Right lobe of liver (tissue), 6 donors: ENCODE data around the gene PPM1B. TPM values are rescaled to one million over a fixed set of nuclear protein-coding genes. Genes with fewer than 3 reads are reported as not detected.

Experiments
- ATAC-seq, 4 donors: fragments of 200-7000 bp; cut with Tn5 transposase; one replicate each; pipeline ENCODE4 v1.9.1; 2020; ENCODE audit warnings: mild to moderate bottlenecking in 4 of 4, moderate library complexity in 4 of 4
- DNase-seq, 3 donors: peaks; one replicate each; pipeline ENCODE4 v3.0.0-alpha.2; 2020
- H3K27ac ChIP-seq, 3 donors: fragments of 200-600 bp; one replicate each; pipeline ENCODE4 v1.8.0; 2022
- H3K27me3 ChIP-seq, 2 donors: fragments of 200-600 bp; one replicate each; pipeline ENCODE4 v1.8.0; 2022
- H3K36me3 ChIP-seq, 4 donors: fragments of 200-600 bp; sonication (generic) in 1 of 4; one replicate each; pipeline versions ENCODE4 v1.5.1 to v1.8.0; 2017 to 2022; ENCODE audit warnings: control low read depth in 1 of 4
- H3K4me1 ChIP-seq, 4 donors: fragments of 200-600 bp; sonication (generic) in 1 of 4; one replicate each; pipeline versions ENCODE4 v1.5.1 to v1.8.0; 2017 to 2022; ENCODE audit warnings: control low read depth in 1 of 4
- H3K4me3 ChIP-seq, 3 donors: fragments of 200-600 bp; one replicate each; pipeline ENCODE4 v1.8.0; 2022
- H3K9me3 ChIP-seq, 4 donors: fragments of 200-600 bp; sonication (generic) in 1 of 4; one replicate each; pipeline versions ENCODE4 v1.5.1 to v1.8.0; 2017 to 2022; ENCODE audit warnings: control low read depth in 1 of 4
- POLR2A ChIP-seq: fragments of 450-650 bp; IDR thresholded peaks from one replicate; pipeline ENCODE4 v1.6.1; 2017; ENCODE audit warnings: antibody characterized with exemption, mild to moderate bottlenecking
- WGBS: methylation state at CpG from one replicate; pipeline ENCODE4 v1.1.6; 2018; ENCODE audit warnings: low coverage, low lambda C conversion rate; ENCODE audit not compliant: insufficient coverage; ENCODE audit errors: missing lambda C conversion rate; 5-methylcytosine and 5-hydroxymethylcytosine counted together
- intact Hi-C, 2 donors: fragments of 100-400 bp; cut with DNase I; formaldehyde crosslinking; loops; one replicate each; pipeline versions ENCODE4 v1.11.2 to v1.14.1; 2022
- long read RNA-seq: library from polyadenylated mRNA; unstranded; transcript quantifications from one replicate; pipeline ENCODE4 v2.0.0, GENCODE V29; 2019
- total RNA-seq, 6 experiments: library from RNA; depleted of rRNA in 2 of 6; stranded (reverse); fragments of >200 nt in 2 of 6; fragmentation: NEBNext Ultra II Directional in 3 of 6; extraction: Animal tissue kit (Norgen Biotek cat#: 25700) in 3 of 6; gene quantifications; one replicate each; pipeline versions ENCODE4 v1.1.0 to v1.2.4, GENCODE V29; 2016 to 2023
- TF ChIP-seq, protein P1 (sequence below), 4 donors: fragments of 200-600 bp in 3 of 4; fragments of 450-650 bp in 1 of 4; IDR thresholded peaks; one replicate each; pipeline versions ENCODE4 v1.5.1 to v1.8.0; 2016 to 2022; ENCODE audit warnings: antibody characterized with exemption in 4 of 4, mild to moderate bottlenecking in 2 of 4
- donor health status: DM: no; HTN: yes; CAD: no.
- donor health status: DM: no; HTN: no; CAD: no.
- donor health status: DM: no; HTN: no; CAD: no.
- donor health status: DM: no; HTN: yes; CAD: no.
- donor health status: DM: no; HTN: yes; CAD: no.

PPM1B gene
- 10 to 100 TPM; 20.4 to 43.3 (median 27.8) TPM for total RNA-seq
- long read RNA-seq, result 0 reads

DNA sequence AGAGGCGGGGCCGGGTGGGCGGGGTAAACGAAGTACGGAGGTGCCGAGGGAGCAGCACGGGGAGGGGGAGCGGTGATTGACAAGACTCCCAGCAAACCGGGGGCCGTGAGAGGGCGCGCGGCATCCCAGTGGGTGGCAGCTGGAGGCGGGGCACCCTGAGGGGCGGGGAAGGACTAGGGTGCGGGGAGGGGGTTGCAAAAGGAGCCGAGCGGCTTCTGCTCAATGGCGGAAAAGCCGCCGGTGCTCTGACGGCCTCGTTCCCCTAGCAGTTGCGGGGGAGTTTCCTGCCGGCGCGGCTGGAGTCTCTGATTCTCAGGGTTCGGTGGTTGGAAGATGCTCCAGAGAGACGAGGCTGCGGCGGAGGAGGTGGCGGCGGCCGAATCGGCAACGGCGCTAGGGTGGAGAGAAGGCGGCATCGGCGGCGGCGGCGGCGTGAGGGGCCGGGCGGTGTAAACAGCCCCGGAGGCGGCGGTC, at the start of gene PPM1B:
PPM1B (plus strand) TSS at position 195 of the 474 bp plus-strand sequence. CDS start 32,325 bp downstream, outside the sequence.
- intact Hi-C loops, result no loop called here
- H3K4me1 ChIP-seq, result peaks cover 0 to 18% (median 6%) of the 10 kb centered on the region in 4 donors
- peak; percentile 81 to 91 (median 84) for ATAC-seq
- H3K9me3 ChIP-seq, result no peaks in the 10 kb centered on the region
- DNase-seq, result peak in 2 of 3 donors; percentile 100
- TF ChIP-seq POLR2A, result peak; percentile 98
- TF ChIP-seq, protein P1, sequence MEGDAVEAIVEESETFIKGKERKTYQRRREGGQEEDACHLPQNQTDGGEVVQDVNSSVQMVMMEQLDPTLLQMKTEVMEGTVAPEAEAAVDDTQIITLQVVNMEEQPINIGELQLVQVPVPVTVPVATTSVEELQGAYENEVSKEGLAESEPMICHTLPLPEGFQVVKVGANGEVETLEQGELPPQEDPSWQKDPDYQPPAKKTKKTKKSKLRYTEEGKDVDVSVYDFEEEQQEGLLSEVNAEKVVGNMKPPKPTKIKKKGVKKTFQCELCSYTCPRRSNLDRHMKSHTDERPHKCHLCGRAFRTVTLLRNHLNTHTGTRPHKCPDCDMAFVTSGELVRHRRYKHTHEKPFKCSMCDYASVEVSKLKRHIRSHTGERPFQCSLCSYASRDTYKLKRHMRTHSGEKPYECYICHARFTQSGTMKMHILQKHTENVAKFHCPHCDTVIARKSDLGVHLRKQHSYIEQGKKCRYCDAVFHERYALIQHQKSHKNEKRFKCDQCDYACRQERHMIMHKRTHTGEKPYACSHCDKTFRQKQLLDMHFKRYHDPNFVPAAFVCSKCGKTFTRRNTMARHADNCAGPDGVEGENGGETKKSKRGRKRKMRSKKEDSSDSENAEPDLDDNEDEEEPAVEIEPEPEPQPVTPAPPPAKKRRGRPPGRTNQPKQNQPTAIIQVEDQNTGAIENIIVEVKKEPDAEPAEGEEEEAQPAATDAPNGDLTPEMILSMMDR (IDR thresholded peaks at IDR 0.05), result no peak
- H3K27me3 ChIP-seq, result no peaks in the 10 kb centered on the region
- H3K4me3 ChIP-seq, result peak within 1 kb of the TSS; percentile 90 to 94 (median 92)
- 2% methylated on average over 29 of the region's 49 CpGs for WGBS
- no peaks in the 10 kb centered on the region for H3K36me3 ChIP-seq
- H3K27ac ChIP-seq, result peak within 1 kb of the TSS; percentile 93 to 96 (median 94)

DNA sequence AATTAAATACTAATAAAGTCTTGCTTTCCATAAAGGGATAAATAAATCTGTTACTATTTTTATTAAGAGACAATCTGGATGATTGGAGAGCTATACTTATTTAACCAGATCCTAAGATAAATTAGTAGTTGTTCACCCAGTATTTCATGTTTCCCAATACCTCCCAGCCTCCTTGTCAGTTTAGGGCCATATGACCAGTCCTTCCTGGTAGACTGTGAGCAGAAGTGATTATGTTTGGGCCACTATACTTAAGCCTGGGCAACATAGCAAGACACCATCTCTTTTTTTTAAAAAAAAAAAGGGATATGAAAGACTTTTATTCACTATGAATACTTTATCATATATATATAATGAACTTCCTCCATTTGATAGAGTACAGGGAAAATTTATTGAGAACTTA, 48.8 kb upstream of the PPM1B start:
- Histone ChIP-seq H3K27ac (no peak overlapping the region), H3K4me3 (no peak overlapping the region), H3K27me3 (no peaks in the 10 kb centered on the region), H3K9me3 (no peaks in the 10 kb centered on the region), H3K36me3 (no peaks in the 10 kb centered on the region), H3K4me1 (no peaks in the 10 kb centered on the region)
- no peak for TF ChIP-seq POLR2A
- TF ChIP-seq, protein P1 (IDR thresholded peaks at IDR 0.05), result no peak
- ATAC-seq, result no peak
- intact Hi-C loops, result no loop called here
- DNase-seq, result no peak

DNA sequence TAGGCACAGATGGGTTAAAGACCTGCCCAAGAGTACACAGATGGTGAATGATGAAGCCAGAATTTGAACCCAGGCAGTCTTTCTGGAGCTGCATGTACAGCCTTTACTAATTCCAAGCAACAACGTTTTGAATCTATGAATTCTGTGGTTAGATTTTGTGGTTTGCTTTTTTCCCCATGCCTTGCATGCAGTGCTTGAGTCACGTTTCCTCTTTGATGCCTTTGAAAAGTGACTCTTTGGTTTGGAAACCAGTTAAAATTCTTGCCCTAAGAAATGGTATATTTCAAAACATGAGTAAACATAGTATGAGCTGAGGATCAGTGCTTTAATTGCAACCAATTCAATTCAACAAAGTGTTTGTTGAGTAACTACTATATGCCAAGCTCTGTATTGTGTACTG, 48.2 kb upstream of the PPM1B start:
- TF ChIP-seq POLR2A, result no peak
- TF ChIP-seq, protein P1 (IDR thresholded peaks at IDR 0.05), result no peak
- H3K4me3 ChIP-seq, result no peak overlapping the region

DNA sequence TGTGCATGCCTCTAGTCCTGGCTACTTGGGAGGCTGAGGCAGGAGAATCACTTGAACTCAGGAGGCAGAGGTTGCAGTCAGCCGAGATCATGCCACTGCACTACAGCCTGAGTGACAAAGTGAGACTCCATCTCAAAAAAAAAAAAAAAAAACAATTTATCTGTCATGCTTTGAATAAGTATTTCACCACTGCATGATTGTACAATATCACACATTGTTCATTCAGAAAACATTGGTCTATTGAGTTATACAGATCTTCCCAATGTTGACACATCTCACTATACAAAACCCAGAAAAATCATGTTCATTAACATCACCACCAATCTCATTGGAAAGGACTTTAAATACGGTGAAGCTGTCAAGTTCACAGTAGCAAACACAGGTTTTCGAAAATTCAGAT, 46.8 kb upstream of the PPM1B start:
- Histone ChIP-seq H3K36me3 (no peaks in the 10 kb centered on the region), H3K27ac (no peak overlapping the region), H3K27me3 (no peaks in the 10 kb centered on the region), H3K4me1 (no peaks in the 10 kb centered on the region), H3K4me3 (no peak overlapping the region), H3K9me3 (no peaks in the 10 kb centered on the region)
- DNase-seq, result no peak
- intact Hi-C loops, result no loop called here
- 66% methylated on average over 3 of the region's 3 CpGs for WGBS
- TF ChIP-seq POLR2A, result no peak
- TF ChIP-seq, protein P1 (IDR thresholded peaks at IDR 0.05), result no peak
- ATAC-seq, result no peak

More for the DNA sequence above, 48.2 kb upstream of the PPM1B start:
- no peaks in the 10 kb centered on the region for H3K27me3 ChIP-seq
- 41% methylated on average over 2 of the region's 2 CpGs for WGBS
- ATAC-seq (no peak), DNase-seq (no peak)
- no peaks in the 10 kb centered on the region for H3K4me1 ChIP-seq
- no peaks in the 10 kb centered on the region for H3K36me3 ChIP-seq
- no peaks in the 10 kb centered on the region for H3K9me3 ChIP-seq
- intact Hi-C loops, result no loop called here
- no peak overlapping the region for H3K27ac ChIP-seq

DNA sequence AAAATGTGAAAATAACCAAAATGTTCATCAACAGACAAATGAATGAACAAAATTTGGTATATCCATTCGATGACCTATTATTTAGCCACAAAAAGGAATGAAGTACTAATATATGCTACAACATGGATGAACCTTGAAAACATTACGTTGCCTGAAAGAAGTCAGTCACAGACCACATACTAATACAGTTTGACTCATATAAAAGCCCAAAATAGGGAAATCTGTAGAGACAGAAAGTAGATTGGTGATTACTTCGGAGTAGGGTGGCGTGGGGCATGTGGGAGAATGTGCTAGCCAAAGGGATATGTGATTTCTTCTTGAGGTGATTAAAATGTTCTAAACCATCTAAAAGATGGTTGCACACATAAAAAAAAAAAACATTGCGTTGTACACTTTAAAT, 44.2 kb upstream of the PPM1B start:
- DNase-seq (no peak), ATAC-seq (no peak)
- intact Hi-C loops, result no loop called here
- Histone ChIP-seq H3K36me3 (no peaks in the 10 kb centered on the region), H3K27ac (no peak overlapping the region), H3K9me3 (no peaks in the 10 kb centered on the region), H3K4me3 (no peak overlapping the region), H3K4me1 (no peaks in the 10 kb centered on the region), H3K27me3 (no peaks in the 10 kb centered on the region)
- 80% methylated on average over 5 of the region's 5 CpGs for WGBS
- no peak for TF ChIP-seq POLR2A
- TF ChIP-seq, protein P1 (IDR thresholded peaks at IDR 0.05), result no peak
